ENCODE data around the gene C6orf89. TPM values are rescaled to one million over a fixed set of nuclear protein-coding genes. Genes with fewer than 3 reads are reported as not detected.

C6orf89 gene
- total RNA-seq, 1 donor from 2014 or later: 32.3 TPM

GRCh38 chr6:36920546-36920945 lies 34.8 kb downstream of the C6orf89 start:
- DNase-seq (ENCODE audit: low read depth, low spot score): no peak
- Mint-ChIP-seq H3K9me3 (no peaks in the 10 kb centered on the region), H3K27ac (ENCODE audit: unreplicated experiment) (no peak overlapping the region), H3K4me1 (no peaks in the 10 kb centered on the region), H3K4me3 (no peak overlapping the region), H3K27me3 (ENCODE audit: low read depth) (no peaks in the 10 kb centered on the region), H3K36me3 (ENCODE audit: low read depth) (peaks cover 2% of the 10 kb centered on the region)
- no peak for TF ChIP-seq CTCF (conservative IDR thresholded peaks at IDR 0.05)

GRCh38 chr6:36924131-36924530 lies 38.4 kb downstream of the C6orf89 start:
- Mint-ChIP-seq H3K4me1 (no peaks in the 10 kb centered on the region), H3K9me3 (no peaks in the 10 kb centered on the region), H3K27me3 (ENCODE audit: low read depth) (no peaks in the 10 kb centered on the region), H3K27ac (ENCODE audit: unreplicated experiment) (peak overlapping the region; percentile 79), H3K36me3 (ENCODE audit: low read depth) (peaks cover 2% of the 10 kb centered on the region), H3K4me3 (no peak overlapping the region)
- DNase-seq (ENCODE audit: low read depth, low spot score): no peak
- TF ChIP-seq CTCF (conservative IDR thresholded peaks at IDR 0.05): no peak

GRCh38 chr6:36924778-36925374 lies 39.1 kb downstream of the C6orf89 start:
- Mint-ChIP-seq H3K4me1 (no peaks in the 10 kb centered on the region), H3K27me3 (ENCODE audit: low read depth) (no peaks in the 10 kb centered on the region), H3K36me3 (ENCODE audit: low read depth) (no peaks in the 10 kb centered on the region), H3K27ac (ENCODE audit: unreplicated experiment) (no peak overlapping the region), H3K9me3 (no peaks in the 10 kb centered on the region), H3K4me3 (no peak overlapping the region)
- no peak for DNase-seq (ENCODE audit: low read depth, low spot score)
- no peak for TF ChIP-seq CTCF (conservative IDR thresholded peaks at IDR 0.05)

GRCh38 chr6:36925809-36926208 lies 40.1 kb downstream of the C6orf89 start:
- Mint-ChIP-seq H3K27me3 (ENCODE audit: low read depth) (no peaks in the 10 kb centered on the region), H3K4me1 (no peaks in the 10 kb centered on the region), H3K9me3 (no peaks in the 10 kb centered on the region)

GRCh38 chr6:36926708-36927513 lies 41.2 kb downstream of the C6orf89 start:
- Mint-ChIP-seq H3K9me3 (no peaks in the 10 kb centered on the region), H3K36me3 (ENCODE audit: low read depth) (no peaks in the 10 kb centered on the region), H3K4me1 (no peaks in the 10 kb centered on the region), H3K27me3 (ENCODE audit: low read depth) (no peaks in the 10 kb centered on the region), H3K27ac (ENCODE audit: unreplicated experiment) (no peak overlapping the region), H3K4me3 (no peak overlapping the region)
- TF ChIP-seq CTCF (conservative IDR thresholded peaks at IDR 0.05): no peak
- DNase-seq (ENCODE audit: low read depth, low spot score): no peak

More at GRCh38 chr6:36925809-36926208, 40.1 kb downstream of the C6orf89 start:
- Mint-ChIP-seq H3K36me3 (ENCODE audit: low read depth) (no peaks in the 10 kb centered on the region), H3K27ac (ENCODE audit: unreplicated experiment) (no peak overlapping the region), H3K4me3 (no peak overlapping the region)
- DNase-seq (ENCODE audit: low read depth, low spot score): no peak
- no peak for TF ChIP-seq CTCF (conservative IDR thresholded peaks at IDR 0.05)
